Measurements from ENCODE around the gene OGDH.

OGDH gene

GRCh38 chr7:44735403-44736165 is 129.2 kb downstream of the OGDH start:
- DNase-seq (peak; percentile 44), ATAC-seq (replicated peaks) (peak; percentile 93 to 95)
- Mint-ChIP-seq H3K4me1 (peaks cover 18 to 20% of the 10 kb centered on the region in 2 donors), H3K4me3 (no peak overlapping the region), H3K9me3 (peaks cover 0 to 2% of the 10 kb centered on the region in 2 donors), H3K27ac (peak overlapping the region; percentile 26), H3K27me3 (no peaks in the 10 kb centered on the region), H3K36me3 (no peaks in the 10 kb centered on the region)

GRCh38 chr7:44736896-44737295 is 130.5 kb downstream of the OGDH start:
- Mint-ChIP-seq H3K36me3 (no peaks in the 10 kb centered on the region), H3K9me3 (peaks cover 0 to 2% of the 10 kb centered on the region in 2 donors), H3K27ac (peak overlapping the region; percentile 68), H3K4me3 (no peak overlapping the region), H3K4me1 (peaks cover 18 to 20% of the 10 kb centered on the region in 2 donors), H3K27me3 (no peaks in the 10 kb centered on the region)
- ATAC-seq (replicated peaks) = no peak
- no peak for DNase-seq

- H3K27me3 Mint-ChIP-seq = no peaks in the 10 kb centered on the region
- H3K36me3 Mint-ChIP-seq = no peaks in the 10 kb centered on the region
- H3K4me3 Mint-ChIP-seq = no peak overlapping the region
- no peak for DNase-seq
- peaks cover 0 to 2% of the 10 kb centered on the region in 2 donors for H3K9me3 Mint-ChIP-seq
- H3K4me1 Mint-ChIP-seq = peaks cover 18 to 20% of the 10 kb centered on the region in 2 donors
- ATAC-seq (replicated peaks) = no peak
- no peak overlapping the region for H3K27ac Mint-ChIP-seq
These were observed 131.8 kb downstream of the OGDH start for GRCh38 chr7:44738051-44738723.

GRCh38 chr7:44738876-44739665 is 132.6 kb downstream of the OGDH start:
- peaks cover 23 to 25% of the 10 kb centered on the region in 2 donors for H3K4me1 Mint-ChIP-seq
- H3K27ac Mint-ChIP-seq = no peak overlapping the region
- DNase-seq = no peak

GRCh38 chr7:44740055-44740454 is 133.6 kb downstream of the OGDH start:
- H3K36me3 Mint-ChIP-seq = no peaks in the 10 kb centered on the region
- H3K4me1 Mint-ChIP-seq = peaks cover 18 to 19% of the 10 kb centered on the region in 2 donors
- H3K27me3 Mint-ChIP-seq = no peaks in the 10 kb centered on the region
- ATAC-seq (replicated peaks) (no peak), DNase-seq (no peak)
- H3K4me3 Mint-ChIP-seq = no peak overlapping the region
- no peak overlapping the region for H3K27ac Mint-ChIP-seq
- H3K9me3 Mint-ChIP-seq = no peaks in the 10 kb centered on the region

More at GRCh38 chr7:44738876-44739665, 132.6 kb downstream of the OGDH start:
- Mint-ChIP-seq H3K9me3 (peaks cover 0 to 2% of the 10 kb centered on the region in 2 donors), H3K27me3 (no peaks in the 10 kb centered on the region), H3K36me3 (no peaks in the 10 kb centered on the region), H3K4me3 (no peak overlapping the region)
- ATAC-seq (replicated peaks) = no peak

GRCh38 chr7:44743750-44744149 is 137.3 kb downstream of the OGDH start:
- DNase-seq = no peak
- H3K4me3 Mint-ChIP-seq = no peak overlapping the region

GRCh38 chr7:44748045-44748947 is 141.9 kb downstream of the OGDH start, which contains the start of gene ZMIZ2:
Gene ZMIZ2, plus strand, starts transcription at chr7:44748847. Its CDS starts 7,403 bp downstream, at chr7:44756250.
- Mint-ChIP-seq H3K4me1 (peaks cover 32 to 53% of the 10 kb centered on the region in 2 donors), H3K27ac (peak within 1 kb of the TSS; percentile 90), H3K27me3 (no peaks in the 10 kb centered on the region), H3K4me3 (peak within 1 kb of the TSS; percentile 87 to 94), H3K9me3 (peaks cover 0 to 2% of the 10 kb centered on the region in 2 donors), H3K36me3 (peaks cover 19 to 25% of the 10 kb centered on the region in 2 donors)
- ATAC-seq (replicated peaks) = peak; percentile 68 to 76
- DNase-seq = peak; percentile 86

More at GRCh38 chr7:44743750-44744149, 137.3 kb downstream of the OGDH start:
- no peaks in the 10 kb centered on the region for H3K27me3 Mint-ChIP-seq
- peaks cover 10 to 17% of the 10 kb centered on the region in 2 donors for H3K4me1 Mint-ChIP-seq
- H3K27ac Mint-ChIP-seq = no peak overlapping the region
- no peak for ATAC-seq (replicated peaks)
- no peaks in the 10 kb centered on the region for H3K9me3 Mint-ChIP-seq
- no peaks in the 10 kb centered on the region for H3K36me3 Mint-ChIP-seq

- peak overlapping the region; percentile 87 to 94 for H3K4me3 Mint-ChIP-seq
- peak overlapping the region; percentile 90 for H3K27ac Mint-ChIP-seq
- H3K9me3 Mint-ChIP-seq = peaks cover 0 to 2% of the 10 kb centered on the region in 2 donors
- DNase-seq = peak; percentile 60
- peaks cover 19 to 28% of the 10 kb centered on the region in 2 donors for H3K36me3 Mint-ChIP-seq
- H3K4me1 Mint-ChIP-seq = peaks cover 32 to 53% of the 10 kb centered on the region in 2 donors
- ATAC-seq (replicated peaks) = peak; percentile 31 to 38
- no peaks in the 10 kb centered on the region for H3K27me3 Mint-ChIP-seq
These were observed 142.7 kb downstream of the OGDH start for GRCh38 chr7:44748948-44749731.

GRCh38 chr7:44749992-44750391 is 143.6 kb downstream of the OGDH start:
- Mint-ChIP-seq H3K27ac (peak overlapping the region; percentile 98), H3K27me3 (no peaks in the 10 kb centered on the region), H3K4me1 (peaks cover 36 to 62% of the 10 kb centered on the region in 2 donors), H3K4me3 (peak overlapping the region; percentile 87 to 94), H3K9me3 (peaks cover 0 to 2% of the 10 kb centered on the region in 2 donors), H3K36me3 (peaks cover 19 to 28% of the 10 kb centered on the region in 2 donors)
- ATAC-seq (replicated peaks) (no peak), DNase-seq (no peak)

GRCh38 chr7:44750424-44750823 is 144.0 kb downstream of the OGDH start:
- peak overlapping the region; percentile 98 for H3K27ac Mint-ChIP-seq
- ATAC-seq (replicated peaks) = no peak
- no peak for DNase-seq
- H3K4me1 Mint-ChIP-seq = peaks cover 40 to 66% of the 10 kb centered on the region in 2 donors
- peaks cover 0 to 2% of the 10 kb centered on the region in 2 donors for H3K9me3 Mint-ChIP-seq
- H3K36me3 Mint-ChIP-seq = peaks cover 19 to 28% of the 10 kb centered on the region in 2 donors
- H3K27me3 Mint-ChIP-seq = no peaks in the 10 kb centered on the region
- peak overlapping the region; percentile 87 to 94 for H3K4me3 Mint-ChIP-seq

GRCh38 chr7:44750921-44751571 is 144.6 kb downstream of the OGDH start:
- ATAC-seq (replicated peaks) = peak; percentile 80 to 82

GRCh38 chr7:44752822-44753221 is 146.4 kb downstream of the OGDH start:
- DNase-seq (no peak), ATAC-seq (replicated peaks) (no peak)
- no peaks in the 10 kb centered on the region for H3K27me3 Mint-ChIP-seq
- H3K27ac Mint-ChIP-seq = peak overlapping the region; percentile 83
- H3K36me3 Mint-ChIP-seq = peaks cover 19 to 28% of the 10 kb centered on the region in 2 donors
- peak overlapping the region in 1 of 2 donors; percentile 69 for H3K4me3 Mint-ChIP-seq
- peaks cover 0 to 2% of the 10 kb centered on the region in 2 donors for H3K9me3 Mint-ChIP-seq
- peaks cover 35 to 72% of the 10 kb centered on the region in 2 donors for H3K4me1 Mint-ChIP-seq

More at GRCh38 chr7:44750921-44751571, 144.6 kb downstream of the OGDH start:
- H3K9me3 Mint-ChIP-seq = peaks cover 0 to 2% of the 10 kb centered on the region in 2 donors
- H3K4me1 Mint-ChIP-seq = peaks cover 40 to 73% of the 10 kb centered on the region in 2 donors
- H3K4me3 Mint-ChIP-seq = peak overlapping the region; percentile 87 to 94
- H3K27ac Mint-ChIP-seq = peak overlapping the region; percentile 98
- peaks cover 19 to 28% of the 10 kb centered on the region in 2 donors for H3K36me3 Mint-ChIP-seq
- no peaks in the 10 kb centered on the region for H3K27me3 Mint-ChIP-seq
- DNase-seq = peak; percentile 87

All from stimulated activated naive B cell treated with anti-CD40 and anti-IgM and Interleukin-4, amounts not matched to agents 10 μg/mL and 1 μg/mL and 100 μg/mL, for 72 hours (primary cell).